Measurements from ENCODE around the gene B2M. TPM values are rescaled to one million over a fixed set of nuclear protein-coding genes. Genes with fewer than 3 reads are reported as not detected.

The B2M gene
- total and polyA plus RNA-seq, 2 of the 8 experiments (the other 6 are each of a cell fraction or from before 2014, with no cell fraction given), result 78.9 to 907 TPM

GRCh38 chr15:44697014-44697413, 14.3 kb upstream of the B2M start (continued):
- no peak for TF ChIP-seq SUZ12 (IDR thresholded peaks at IDR 0.05; ENCODE audit: low read length)

All from H1 (cell line).